HG03378 (cell line): ENCODE results near the gene NCOR2.

Source experiments
- ATAC-seq: cut with Tn5 transposase; IDR thresholded peaks from one replicate; pipeline ENCODE4 v1.9.1; 2021; ENCODE audit warnings: mild to moderate bottlenecking, moderate library complexity; ENCODE audit not compliant: unreplicated experiment

The NCOR2 gene

GRCh38 chr12:124577986-124578385 lies 10.6 kb upstream of the NCOR2 start:
- ATAC-seq = no peak

- ATAC-seq = no peak
These were observed 10.0 kb upstream of the NCOR2 start for GRCh38 chr12:124577374-124577773.

GRCh38 chr12:124576061-124576650 lies 8.7 kb upstream of the NCOR2 start:
- ATAC-seq = no peak

GRCh38 chr12:124573839-124574786 lies 6.7 kb upstream of the NCOR2 start:
- ATAC-seq = no peak

- ATAC-seq = no peak
These were observed 4.1 kb upstream of the NCOR2 start for GRCh38 chr12:124571556-124571955.

GRCh38 chr12:124570810-124571209 lies 3.4 kb upstream of the NCOR2 start:
- no peak for ATAC-seq

GRCh38 chr12:124569375-124570148 lies 2.1 kb upstream of the NCOR2 start:
- ATAC-seq = no peak

GRCh38 chr12:124568431-124569374 lies 1.3 kb upstream of the NCOR2 start:
- peak; percentile 25 for ATAC-seq

- ATAC-seq = no peak
These were observed 411 bp upstream of the NCOR2 start for GRCh38 chr12:124567673-124568373.

- peak; percentile 42 for ATAC-seq
These were observed 1.0 kb downstream of the NCOR2 start for GRCh38 chr12:124566161-124566996.

GRCh38 chr12:124565656-124566160 lies 1.7 kb downstream of the NCOR2 start:
- ATAC-seq = no peak

- no peak for ATAC-seq
These were observed 2.4 kb downstream of the NCOR2 start for GRCh38 chr12:124564971-124565491.

- no peak for ATAC-seq
These were observed 3.0 kb downstream of the NCOR2 start for GRCh38 chr12:124564232-124564958.

GRCh38 chr12:124563809-124564208 lies 3.6 kb downstream of the NCOR2 start:
- ATAC-seq = no peak

GRCh38 chr12:124563401-124563800 lies 4.0 kb downstream of the NCOR2 start:
- ATAC-seq = no peak

GRCh38 chr12:124562796-124563181 lies 4.6 kb downstream of the NCOR2 start:
- ATAC-seq = no peak

GRCh38 chr12:124562018-124562795 lies 5.2 kb downstream of the NCOR2 start:
- no peak for ATAC-seq
